ENCODE measurements around the gene DAPP1. TPM values are rescaled to one million over a fixed set of nuclear protein-coding genes. Genes with fewer than 3 reads are reported as not detected.

Gene DAPP1
- polyA plus RNA-seq, 3 donors, result 63.1 to 125 (median 87.2) TPM

GRCh38 chr4:99878604-99879003, 62.0 kb downstream of the DAPP1 start:
- Mint-ChIP-seq H3K9me3 (no peaks in the 10 kb centered on the region), H3K27ac (peak overlapping the region in 1 of 7 donors; percentile 54), H3K27me3 (ENCODE audit: low read depth in 3 of 3) (no peaks in the 10 kb centered on the region), H3K4me3 (no peak overlapping the region), H3K4me1 (peaks cover 4% of the 10 kb centered on the region), H3K36me3 (peaks cover 49 to 57% of the 10 kb centered on the region in 2 donors)
- no peak for DNase-seq
- H3K79me2 ChIP-seq (ENCODE audit: insufficient read depth, low read length), result no peaks in the 10 kb centered on the region
- H3K4me3 ChIP-seq (replicated peaks in 1 of 3; ENCODE audit: low read depth in 2 of 3, low read length in 3 of 3), result no peak overlapping the region
- H3K9me3 ChIP-seq (replicated peaks in 1 of 2; ENCODE audit: control insufficient read depth in 1 of 2, insufficient read depth in 1 of 2, low read length in 2 of 2), result no peaks in the 10 kb centered on the region
- H3K27ac ChIP-seq (ENCODE audit: low read depth in 1 of 2, low read length in 2 of 2), result peak overlapping the region in 1 of 2 donors; percentile 11
- H3K4me1 ChIP-seq (ENCODE audit: control insufficient read depth in 1 of 2, insufficient read depth in 2 of 2, low read length in 2 of 2), result peaks cover 2 to 6% of the 10 kb centered on the region in 2 donors
- intact Hi-C loops (cut with micrococcal nuclease), result no loop called here
- no peak overlapping the region for H2AFZ ChIP-seq (ENCODE audit: insufficient read depth, low read depth, low read length, poor library complexity, severe bottlenecking)
- TF ChIP-seq CTCF (IDR thresholded peaks at IDR 0.05), result no peak
- no peaks in the 10 kb centered on the region for H3K27me3 ChIP-seq (ENCODE audit: control insufficient read depth in 2 of 2, insufficient read depth in 2 of 2, low read length in 2 of 2)
- H3K9ac ChIP-seq (ENCODE audit: insufficient read depth, low read length, poor library complexity, severe bottlenecking), result no peak overlapping the region
- H4K20me1 ChIP-seq (ENCODE audit: insufficient read depth, low read length), result no peaks in the 10 kb centered on the region
- no peak overlapping the region for H3K4me2 ChIP-seq (replicated peaks; ENCODE audit: extremely low read depth, low read length, poor library complexity, severe bottlenecking)
- H3K36me3 ChIP-seq (replicated peaks in 1 of 2; ENCODE audit: control insufficient read depth in 1 of 2, insufficient read depth in 2 of 2, low read length in 2 of 2), result peaks cover 54 to 90% of the 10 kb centered on the region in 2 donors

- Histone ChIP-seq H3K9me3 (replicated peaks in 1 of 2; ENCODE audit: control insufficient read depth in 1 of 2, insufficient read depth in 1 of 2, low read length in 2 of 2) (no peaks in the 10 kb centered on the region), H3K27me3 (ENCODE audit: control insufficient read depth in 2 of 2, insufficient read depth in 2 of 2, low read length in 2 of 2) (no peaks in the 10 kb centered on the region), H3K36me3 (replicated peaks in 1 of 2; ENCODE audit: control insufficient read depth in 1 of 2, insufficient read depth in 2 of 2, low read length in 2 of 2) (peaks cover 59 to 92% of the 10 kb centered on the region in 2 donors), H2AFZ (ENCODE audit: insufficient read depth, low read depth, low read length, poor library complexity, severe bottlenecking) (no peak overlapping the region), H3K27ac (ENCODE audit: low read depth in 1 of 2, low read length in 2 of 2) (no peak overlapping the region), H3K4me3 (replicated peaks in 1 of 3; ENCODE audit: low read depth in 2 of 3, low read length in 3 of 3) (no peak overlapping the region), H3K4me1 (ENCODE audit: control insufficient read depth in 1 of 2, insufficient read depth in 2 of 2, low read length in 2 of 2) (peaks cover 2 to 6% of the 10 kb centered on the region in 2 donors), H4K20me1 (ENCODE audit: insufficient read depth, low read length) (no peaks in the 10 kb centered on the region), H3K79me2 (ENCODE audit: insufficient read depth, low read length) (peaks cover 7% of the 10 kb centered on the region), H3K4me2 (replicated peaks; ENCODE audit: extremely low read depth, low read length, poor library complexity, severe bottlenecking) (no peak overlapping the region), H3K9ac (ENCODE audit: insufficient read depth, low read length, poor library complexity, severe bottlenecking) (no peak overlapping the region)
- no peak for TF ChIP-seq CTCF (IDR thresholded peaks at IDR 0.05)
- no peak overlapping the region for H3K4me3 Mint-ChIP-seq
- intact Hi-C loops (cut with micrococcal nuclease), result no loop called here
- peak in 2 of 3 donors; percentile 32 to 33 for DNase-seq
- H3K27me3 Mint-ChIP-seq (ENCODE audit: low read depth in 3 of 3), result no peaks in the 10 kb centered on the region
- no peak overlapping the region for H3K27ac Mint-ChIP-seq
- peaks cover 4% of the 10 kb centered on the region for H3K4me1 Mint-ChIP-seq
- H3K9me3 Mint-ChIP-seq, result no peaks in the 10 kb centered on the region
- WGBS (ENCODE audit: insufficient coverage), result no CpG with 5 or more reads among the region's 3 CpGs
- peaks cover 50 to 57% of the 10 kb centered on the region in 2 donors for H3K36me3 Mint-ChIP-seq
Measured at GRCh38 chr4:99879458-99879857, 62.8 kb downstream of the DAPP1 start.
